NCI-H187 treated with DMSO at 0.1 percent for 48 hours (cell line): ENCODE data around the gene CORO2A.
"Not testable (repeated sequence)": the region's sequence is repeated elsewhere in the genome, so short reads cannot be mapped to it uniquely, and the experiment has no call there.

Source experiments
- DNase-seq: peaks from one replicate; lab custom pipeline; 2025; lab: John Stamatoyannopoulos, UW

Gene CORO2A

GRCh38 chr9:98105006-98105405, 87.4 kb downstream of the CORO2A start:
- DNase-seq: no peak

GRCh38 chr9:98104445-98104881, 88.0 kb downstream of the CORO2A start:
- DNase-seq: no peak

- DNase-seq: peak; percentile 70
Measured at GRCh38 chr9:98101868-98102273, 90.6 kb downstream of the CORO2A start.

- no peak for DNase-seq
Measured at GRCh38 chr9:98101416-98101815, 91.0 kb downstream of the CORO2A start.

- no peak for DNase-seq
Measured at GRCh38 chr9:98100456-98100855, 92.0 kb downstream of the CORO2A start.

- no peak for DNase-seq
Measured at GRCh38 chr9:98099898-98100297, 92.5 kb downstream of the CORO2A start.

GRCh38 chr9:98099346-98099745, 93.1 kb downstream of the CORO2A start:
- no peak for DNase-seq

GRCh38 chr9:98097836-98098235, 94.6 kb downstream of the CORO2A start:
- no peak for DNase-seq

GRCh38 chr9:98096091-98096490, 96.3 kb downstream of the CORO2A start:
- no peak for DNase-seq

- no peak for DNase-seq
Measured at GRCh38 chr9:98095401-98095800, 97.0 kb downstream of the CORO2A start.

- DNase-seq: no peak
Measured at GRCh38 chr9:98094851-98095250, 97.6 kb downstream of the CORO2A start.

GRCh38 chr9:98094316-98094715, 98.1 kb downstream of the CORO2A start:
- DNase-seq: no peak

GRCh38 chr9:98092613-98092931, 99.9 kb downstream of the CORO2A start:
- no peak for DNase-seq

- no peak for DNase-seq
Measured at GRCh38 chr9:98091735-98092612, 100.5 kb downstream of the CORO2A start.

GRCh38 chr9:98090674-98091073, 101.8 kb downstream of the CORO2A start:
- not testable (repeated sequence) for DNase-seq

GRCh38 chr9:98087420-98088354, 104.8 kb downstream of the CORO2A start:
- DNase-seq: no peak

GRCh38 chr9:98086461-98086860, 106.0 kb downstream of the CORO2A start:
- no peak for DNase-seq

- DNase-seq: peak; percentile 30
Measured at GRCh38 chr9:98085944-98086343, 106.5 kb downstream of the CORO2A start.

- no peak for DNase-seq
Measured at GRCh38 chr9:98085058-98085457, 107.4 kb downstream of the CORO2A start.

- no peak for DNase-seq
Measured at GRCh38 chr9:98084396-98084795, 108.0 kb downstream of the CORO2A start.

GRCh38 chr9:98083566-98084183, 108.8 kb downstream of the CORO2A start:
- DNase-seq: no peak

GRCh38 chr9:98083061-98083501, 109.4 kb downstream of the CORO2A start:
- DNase-seq: no peak
